HPDE6-E6E7 (cell line): ENCODE results near the gene PDE8B.
"Not testable (repeated sequence)": the region's sequence is repeated elsewhere in the genome, so short reads cannot be mapped to it uniquely, and the experiment has no call there.

Experiments
- DNase-seq: peaks from one replicate; pipeline ENCODE4 v3.0.0; 2011; ENCODE audit warnings: missing footprints; ENCODE audit errors: extremely low spot score

Gene PDE8B

GRCh38 chr5:77437194-77437593 lies 226.7 kb downstream of the PDE8B start:
- no peak for DNase-seq

GRCh38 chr5:77438071-77438470 lies 227.6 kb downstream of the PDE8B start:
- DNase-seq: no peak

- DNase-seq: no peak
Measured at GRCh38 chr5:77443670-77444069, 233.2 kb downstream of the PDE8B start.

GRCh38 chr5:77444356-77444755 lies 233.9 kb downstream of the PDE8B start:
- no peak for DNase-seq

- DNase-seq: no peak
Measured at GRCh38 chr5:77448831-77449230, 238.4 kb downstream of the PDE8B start.

GRCh38 chr5:77449277-77449676 lies 238.8 kb downstream of the PDE8B start:
- no peak for DNase-seq

- no peak for DNase-seq
Measured at GRCh38 chr5:77449981-77450380, 239.5 kb downstream of the PDE8B start.

- DNase-seq: no peak
Measured at GRCh38 chr5:77452351-77452750, 241.9 kb downstream of the PDE8B start.

GRCh38 chr5:77454123-77454522 lies 243.6 kb downstream of the PDE8B start:
- DNase-seq: no peak

GRCh38 chr5:77461287-77461686 lies 250.8 kb downstream of the PDE8B start:
- no peak for DNase-seq

- DNase-seq: no peak
Measured at GRCh38 chr5:77463905-77464304, 253.4 kb downstream of the PDE8B start.

- DNase-seq: not testable (repeated sequence)
Measured at GRCh38 chr5:77468875-77469274, 258.4 kb downstream of the PDE8B start.

- DNase-seq: not testable (repeated sequence)
Measured at GRCh38 chr5:77475041-77475440, 264.6 kb downstream of the PDE8B start.
